ENCODE data around the gene POU2F2.

GRCh38 chr19:42129399-42130253 is 2.6 kb downstream of the POU2F2 start:
- TF ChIP-seq CTCF (IDR thresholded peaks at IDR 0.05 in 8 of 11, conservative IDR thresholded peaks at IDR 0.05 in 3 of 11) (no peak), POLR2A (IDR thresholded peaks at IDR 0.05) (peak in 1 of 3 donors; percentile 19), POLR2AphosphoS5 (IDR thresholded peaks at IDR 0.05) (peak; percentile 76 to 85 (median 83))
